ENCODE results near the gene INO80B.
A peak's percentile ranks its signal among the peaks of the same experiment; 100 is the strongest.
"Not testable (repeated sequence)": the region's sequence is repeated elsewhere in the genome, so short reads cannot be mapped to it uniquely, and the experiment has no call there.

Gene INO80B

DNA sequence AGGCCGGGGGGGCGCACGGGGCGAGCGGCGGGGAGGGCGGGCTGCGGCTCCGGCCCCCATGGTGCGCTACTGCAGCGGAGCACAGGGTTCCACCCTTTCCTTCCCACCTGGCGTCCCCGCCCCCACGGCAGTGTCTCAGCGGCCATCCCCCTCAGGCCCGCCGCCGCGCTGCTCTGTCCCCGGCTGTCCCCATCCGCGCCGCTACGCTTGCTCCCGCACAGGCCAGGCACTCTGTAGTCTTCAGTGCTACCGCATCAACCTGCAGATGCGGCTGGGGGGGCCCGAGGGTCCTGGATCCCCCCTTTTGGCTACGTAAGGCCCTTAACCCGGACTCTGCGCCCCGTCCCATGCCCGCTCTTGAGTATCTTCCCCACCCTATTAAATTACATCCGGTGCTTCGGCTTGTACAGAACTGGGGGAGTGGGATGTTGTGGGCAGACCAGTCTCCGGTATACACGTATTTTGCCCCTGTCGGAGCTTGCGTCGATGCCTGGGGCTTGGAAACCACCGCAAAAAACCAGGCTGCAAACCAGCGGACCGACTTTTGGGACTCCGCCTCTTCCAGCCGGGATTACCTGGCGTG is 2.8 kb downstream of the INO80B start:
- TF ChIP-seq, protein P1, sequence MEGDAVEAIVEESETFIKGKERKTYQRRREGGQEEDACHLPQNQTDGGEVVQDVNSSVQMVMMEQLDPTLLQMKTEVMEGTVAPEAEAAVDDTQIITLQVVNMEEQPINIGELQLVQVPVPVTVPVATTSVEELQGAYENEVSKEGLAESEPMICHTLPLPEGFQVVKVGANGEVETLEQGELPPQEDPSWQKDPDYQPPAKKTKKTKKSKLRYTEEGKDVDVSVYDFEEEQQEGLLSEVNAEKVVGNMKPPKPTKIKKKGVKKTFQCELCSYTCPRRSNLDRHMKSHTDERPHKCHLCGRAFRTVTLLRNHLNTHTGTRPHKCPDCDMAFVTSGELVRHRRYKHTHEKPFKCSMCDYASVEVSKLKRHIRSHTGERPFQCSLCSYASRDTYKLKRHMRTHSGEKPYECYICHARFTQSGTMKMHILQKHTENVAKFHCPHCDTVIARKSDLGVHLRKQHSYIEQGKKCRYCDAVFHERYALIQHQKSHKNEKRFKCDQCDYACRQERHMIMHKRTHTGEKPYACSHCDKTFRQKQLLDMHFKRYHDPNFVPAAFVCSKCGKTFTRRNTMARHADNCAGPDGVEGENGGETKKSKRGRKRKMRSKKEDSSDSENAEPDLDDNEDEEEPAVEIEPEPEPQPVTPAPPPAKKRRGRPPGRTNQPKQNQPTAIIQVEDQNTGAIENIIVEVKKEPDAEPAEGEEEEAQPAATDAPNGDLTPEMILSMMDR (conservative IDR thresholded peaks at IDR 0.05; ENCODE audit: low read depth, low read length): no peak
- no peak for DNase-seq (ENCODE audit: low read depth)
- H3K4me3 ChIP-seq (ENCODE audit: low read depth, low read length): peak overlapping the region; percentile 74

DNA sequence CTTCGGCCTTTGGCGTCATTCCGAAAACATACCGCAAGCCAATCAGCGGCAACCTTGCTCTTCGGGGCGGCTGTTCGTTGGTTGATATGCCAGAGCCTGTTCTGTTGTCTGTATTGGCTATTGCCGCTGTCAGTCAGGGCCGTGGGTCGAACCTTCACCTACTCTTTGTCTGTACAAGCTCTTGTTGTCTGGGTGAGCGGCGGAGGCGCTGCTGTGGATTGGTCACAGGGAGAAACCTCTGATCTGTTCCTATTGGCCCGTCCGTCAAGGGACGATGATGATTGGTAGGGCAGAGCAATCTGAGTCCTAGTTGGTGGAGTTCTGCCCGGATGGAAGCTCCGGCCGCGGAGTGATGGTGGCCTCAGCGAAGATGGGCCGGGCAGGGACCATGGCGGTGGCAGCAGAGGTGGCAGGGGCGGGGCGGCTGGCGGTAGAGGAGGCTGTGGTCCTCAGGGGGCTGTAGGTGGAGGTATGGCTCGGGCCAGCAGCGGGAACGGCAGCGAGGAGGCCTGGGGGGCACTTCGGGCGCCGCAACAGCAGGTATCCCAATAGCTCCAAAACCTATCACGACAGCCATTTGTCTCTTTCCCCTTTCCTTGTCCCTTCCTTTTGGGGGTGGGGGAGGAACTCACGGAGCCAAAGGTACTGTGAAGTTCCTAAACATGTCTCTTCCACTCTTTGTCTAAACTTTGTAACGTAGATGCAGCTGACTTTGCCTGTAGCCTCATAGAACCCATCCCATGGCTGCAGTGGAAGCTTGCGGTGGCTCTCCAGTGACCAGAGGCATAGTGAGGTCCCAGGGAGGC is 3.4 kb downstream of the INO80B start, which contains the start of gene WBP1:
WBP1 (plus strand) TSS at position 307 of the 806 bp plus-strand sequence; CDS start at position 472, 165 bp downstream.
- TF ChIP-seq, protein P1 (conservative IDR thresholded peaks at IDR 0.05; ENCODE audit: low read depth, low read length): no peak
- DNase-seq (ENCODE audit: low read depth): peak; percentile 100
- H3K4me3 ChIP-seq (ENCODE audit: low read depth, low read length): peak within 1 kb of the TSS; percentile 82

DNA sequence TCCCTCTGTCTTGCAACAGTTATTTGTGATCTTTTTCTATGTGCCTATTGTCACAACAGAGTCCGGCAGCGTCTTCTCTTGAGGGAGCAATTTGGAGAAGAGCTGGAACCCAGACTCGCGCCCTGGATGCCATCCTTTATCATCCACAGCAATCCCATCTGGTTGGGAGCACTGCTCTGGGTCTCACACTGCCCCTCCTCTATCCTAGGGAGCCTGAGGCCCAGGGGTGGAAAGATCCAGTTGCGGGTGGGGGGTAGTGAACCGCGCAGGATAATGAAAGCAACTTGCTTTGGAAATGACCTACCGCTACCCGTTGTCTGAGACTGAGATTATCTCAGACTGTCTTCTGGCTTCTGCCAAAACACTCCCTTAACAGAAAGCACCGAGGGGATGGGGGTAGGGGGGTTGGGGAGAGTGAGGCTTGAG is 4.1 kb downstream of the INO80B start:
- H3K4me3 ChIP-seq (ENCODE audit: low read depth, low read length): peak overlapping the region; percentile 82
- DNase-seq (ENCODE audit: low read depth): no peak

DNA sequence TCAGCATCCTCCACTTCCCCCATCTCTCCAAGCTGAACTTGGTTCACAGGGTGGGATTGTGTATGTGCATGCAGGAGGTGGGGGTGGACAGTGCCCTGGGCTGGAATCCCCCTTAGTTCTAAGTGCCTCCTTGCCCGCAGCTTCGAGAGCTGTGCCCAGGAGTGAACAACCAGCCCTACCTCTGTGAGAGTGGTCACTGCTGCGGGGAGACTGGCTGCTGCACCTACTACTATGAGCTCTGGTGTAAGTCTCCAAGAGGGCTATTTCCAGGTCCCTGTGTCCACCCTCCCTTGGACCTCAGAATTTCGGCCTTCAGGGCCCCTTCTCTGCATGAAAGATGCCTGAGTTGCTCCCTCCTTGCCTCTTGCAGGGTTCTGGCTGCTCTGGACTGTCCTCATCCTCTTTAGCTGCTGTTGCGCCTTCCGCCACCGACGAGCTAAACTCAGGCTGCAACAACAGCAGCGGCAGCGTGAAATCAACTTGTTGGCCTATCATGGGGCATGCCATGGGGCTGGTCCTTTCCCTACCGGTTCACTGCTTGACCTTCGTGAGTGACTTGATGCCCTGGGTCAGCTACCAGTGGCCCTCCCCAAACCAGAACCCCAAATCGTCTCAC is 4.7 kb downstream of the INO80B start:
- H3K4me3 ChIP-seq (ENCODE audit: low read depth, low read length): peak overlapping the region; percentile 82
- not testable (repeated sequence) for DNase-seq (ENCODE audit: low read depth)

More for the DNA sequence above, 4.1 kb downstream of the INO80B start:
- TF ChIP-seq, protein P1 (conservative IDR thresholded peaks at IDR 0.05; ENCODE audit: low read depth, low read length): no peak

DNA sequence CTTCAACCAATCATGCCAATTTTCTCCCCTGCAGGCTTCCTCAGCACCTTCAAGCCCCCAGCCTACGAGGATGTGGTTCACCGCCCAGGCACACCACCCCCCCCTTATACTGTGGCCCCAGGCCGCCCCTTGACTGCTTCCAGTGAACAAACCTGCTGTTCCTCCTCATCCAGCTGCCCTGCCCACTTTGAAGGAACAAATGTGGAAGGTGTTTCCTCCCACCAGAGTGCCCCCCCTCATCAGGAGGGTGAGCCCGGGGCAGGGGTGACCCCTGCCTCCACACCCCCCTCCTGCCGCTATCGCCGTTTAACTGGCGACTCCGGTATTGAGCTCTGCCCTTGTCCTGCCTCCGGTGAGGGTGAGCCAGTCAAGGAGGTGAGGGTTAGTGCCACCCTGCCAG is 5.3 kb downstream of the INO80B start:
- not testable (repeated sequence) for DNase-seq (ENCODE audit: low read depth); H3K4me3 ChIP-seq (ENCODE audit: low read depth, low read length)

DNA sequence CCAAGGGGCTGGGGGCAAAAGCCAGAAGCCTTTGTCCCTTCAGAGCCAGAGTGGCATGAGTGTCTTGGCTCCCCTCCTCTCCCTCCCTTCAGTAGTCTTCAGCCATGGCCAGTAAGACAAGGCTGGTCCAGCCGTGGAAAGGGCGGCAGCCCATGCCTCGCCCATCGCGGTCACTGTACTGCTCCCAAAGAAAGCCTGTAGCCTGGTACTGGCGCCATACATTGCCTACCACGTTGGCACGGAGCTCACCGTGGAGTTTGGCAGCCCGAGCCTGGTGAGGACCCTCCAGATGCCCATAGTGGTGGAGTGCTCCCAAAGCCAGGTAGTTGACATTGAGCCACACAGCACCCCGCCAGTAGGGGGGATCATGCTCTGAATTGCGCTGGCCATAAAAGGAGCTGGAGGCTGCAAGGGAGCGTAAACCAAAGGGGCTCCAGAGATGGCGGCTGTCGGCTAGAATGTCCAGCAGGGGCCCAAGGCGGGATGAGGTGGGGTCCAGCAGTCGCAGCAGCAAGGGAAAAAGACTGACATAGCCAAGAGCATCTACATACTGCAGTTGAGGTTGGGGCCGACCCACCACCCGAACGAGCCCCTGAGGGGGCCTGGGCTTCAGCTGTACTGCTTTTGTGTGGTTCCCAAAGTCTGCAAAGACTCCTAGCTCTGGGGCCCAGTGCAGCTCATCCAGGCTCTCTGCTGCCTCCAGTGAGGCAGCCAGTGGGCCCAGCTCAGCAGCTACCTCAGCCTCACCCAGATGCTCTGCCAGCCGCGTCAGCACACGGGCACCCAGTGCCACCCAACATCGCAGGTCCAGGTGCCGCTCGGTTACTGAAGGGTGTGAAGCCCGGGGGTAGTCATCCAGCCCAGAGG is 6.5 kb downstream of the INO80B start:
- no peak overlapping the region for H3K4me3 ChIP-seq (ENCODE audit: low read depth, low read length)
- DNase-seq (ENCODE audit: low read depth): no peak
- TF ChIP-seq, protein P1 (conservative IDR thresholded peaks at IDR 0.05; ENCODE audit: low read depth, low read length): peak; percentile 43

DNA sequence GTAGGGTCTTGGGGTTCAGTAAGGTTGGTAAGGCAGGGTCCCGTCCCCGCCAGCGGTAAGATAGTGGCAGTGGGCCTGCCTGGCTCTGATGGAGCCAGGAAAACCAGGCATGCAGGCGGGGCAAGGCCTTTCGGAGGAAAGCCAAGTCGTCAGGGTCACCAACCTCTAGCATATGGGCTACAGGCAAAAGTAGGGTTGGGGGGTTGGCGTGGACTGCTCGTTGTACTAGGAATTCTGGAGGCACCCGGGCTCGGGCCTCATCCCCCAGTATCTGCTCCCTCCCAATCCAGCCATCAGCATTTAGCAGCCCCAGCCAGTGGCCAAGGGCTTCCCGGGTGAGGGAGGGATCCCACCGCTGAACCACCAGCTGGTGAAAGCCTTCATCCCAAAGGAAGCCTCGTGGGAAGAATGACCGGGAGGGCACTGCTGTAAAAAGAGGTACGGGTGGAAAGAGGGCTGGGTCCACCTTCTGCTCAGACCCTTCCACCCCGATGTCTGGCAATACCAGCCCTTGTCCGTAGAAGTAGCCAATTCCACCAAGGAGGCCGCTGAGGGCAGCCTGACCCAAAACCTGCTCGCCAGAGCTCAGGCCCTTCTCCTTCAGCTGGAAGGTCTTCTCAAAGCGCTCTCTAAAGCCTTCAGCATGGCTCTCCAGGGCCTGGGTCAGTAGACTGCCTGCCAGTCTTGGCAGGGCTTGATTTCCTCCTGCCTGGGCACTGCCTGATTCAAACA is 7.3 kb downstream of the INO80B start:
- DNase-seq (ENCODE audit: low read depth): no peak
- H3K4me3 ChIP-seq (ENCODE audit: low read depth, low read length): no peak overlapping the region
- TF ChIP-seq, protein P1 (conservative IDR thresholded peaks at IDR 0.05; ENCODE audit: low read depth, low read length): no peak

Data from choroid plexus epithelial cell (primary cell).